HG02852 (cell line): ENCODE data around the gene KRT84.

Source experiments
- ATAC-seq: cut with Tn5 transposase; IDR thresholded peaks from one replicate; pipeline ENCODE4 v1.9.1; 2021; ENCODE audit warnings: mild to moderate bottlenecking, moderate library complexity; ENCODE audit not compliant: unreplicated experiment

Gene KRT84

GRCh38 chr12:52385226-52385702, at the start of gene KRT84:
Gene KRT84 (minus strand): TSS chr12:52385652. CDS start chr12:52385585, 67 bp downstream.
- no peak for ATAC-seq

GRCh38 chr12:52434760-52435530, 49.5 kb upstream of the KRT84 start:
- ATAC-seq = no peak

GRCh38 chr12:52434081-52434733, 48.8 kb upstream of the KRT84 start, which contains the start of gene KRT75:
Gene KRT75 (minus strand): TSS chr12:52434371. CDS start chr12:52434304, 67 bp downstream.
- no peak for ATAC-seq

- ATAC-seq = no peak
These were observed 48.1 kb upstream of the KRT84 start for GRCh38 chr12:52433501-52434080.

GRCh38 chr12:52432559-52433207, 47.2 kb upstream of the KRT84 start:
- no peak for ATAC-seq

- no peak for ATAC-seq
These were observed 42.7 kb upstream of the KRT84 start for GRCh38 chr12:52428121-52428520.

GRCh38 chr12:52427083-52427482, 41.6 kb upstream of the KRT84 start:
- ATAC-seq = no peak

GRCh38 chr12:52426034-52426433, 40.6 kb upstream of the KRT84 start:
- ATAC-seq = no peak

- ATAC-seq = no peak
These were observed 40.0 kb upstream of the KRT84 start for GRCh38 chr12:52425466-52425865.

- no peak for ATAC-seq
These were observed 38.4 kb upstream of the KRT84 start for GRCh38 chr12:52423661-52424500.

GRCh38 chr12:52423035-52423434, 37.6 kb upstream of the KRT84 start:
- ATAC-seq = no peak

- ATAC-seq = no peak
These were observed 34.2 kb upstream of the KRT84 start for GRCh38 chr12:52419656-52420055.

- ATAC-seq = no peak
These were observed 33.2 kb upstream of the KRT84 start for GRCh38 chr12:52418576-52419110.

- no peak for ATAC-seq
These were observed 32.3 kb upstream of the KRT84 start for GRCh38 chr12:52417740-52418139.

GRCh38 chr12:52416795-52417194, 31.3 kb upstream of the KRT84 start:
- ATAC-seq = no peak

- no peak for ATAC-seq
These were observed 30.7 kb upstream of the KRT84 start for GRCh38 chr12:52415870-52416750.

- ATAC-seq = no peak
These were observed 29.5 kb upstream of the KRT84 start for GRCh38 chr12:52414936-52415335.

GRCh38 chr12:52413782-52414345, 28.4 kb upstream of the KRT84 start:
- no peak for ATAC-seq

GRCh38 chr12:52413202-52413601, 27.8 kb upstream of the KRT84 start:
- ATAC-seq = no peak
